ACHN (cell line): ENCODE measurements around the gene PRODH2.

ENCODE experiments used
- DNase-seq: peaks from one replicate; pipeline ENCODE4 v3.0.0-alpha.2; 2015
- in situ Hi-C: cut with HindIII; loops from 2 replicates; pipeline ENCODE4 v1.10.0; 2017; ENCODE audit warnings: low sequenced_read_pairs, low pct_ligation_motif_present, low pct_unique_long_range_greater_than_20kb

PRODH2 gene

GRCh38 chr19:35753634-35754369, 58.8 kb downstream of the PRODH2 start:
- no peak for DNase-seq
- in situ Hi-C loops: no loop called here

GRCh38 chr19:35752746-35753350, 59.8 kb downstream of the PRODH2 start:
- DNase-seq: no peak
- in situ Hi-C loops: no loop called here

- in situ Hi-C loops: no loop called here
- DNase-seq: no peak
Measured at GRCh38 chr19:35751839-35752745, 60.6 kb downstream of the PRODH2 start.

GRCh38 chr19:35750167-35750566, 62.5 kb downstream of the PRODH2 start:
- in situ Hi-C loops: no loop called here
- DNase-seq: no peak
